Stimulated activated CD4-positive, alpha-beta T cell treated with anti-CD3 and anti-CD28 coated beads, Interleukin-1b, Interleukin-23, amount 100 ng/mL, for 1 hour (primary cell): ENCODE data around the gene ANO6.
"Not testable (repeated sequence)": the region's sequence is repeated elsewhere in the genome, so short reads cannot be mapped to it uniquely, and the experiment has no call there.

Experiments used
- DNase-seq, 2 donors: peaks; one replicate each; pipeline ENCODE4 v3.0.0-alpha.2; 2020; ENCODE audit warnings: low read depth in 2 of 2

ANO6 gene

DNA sequence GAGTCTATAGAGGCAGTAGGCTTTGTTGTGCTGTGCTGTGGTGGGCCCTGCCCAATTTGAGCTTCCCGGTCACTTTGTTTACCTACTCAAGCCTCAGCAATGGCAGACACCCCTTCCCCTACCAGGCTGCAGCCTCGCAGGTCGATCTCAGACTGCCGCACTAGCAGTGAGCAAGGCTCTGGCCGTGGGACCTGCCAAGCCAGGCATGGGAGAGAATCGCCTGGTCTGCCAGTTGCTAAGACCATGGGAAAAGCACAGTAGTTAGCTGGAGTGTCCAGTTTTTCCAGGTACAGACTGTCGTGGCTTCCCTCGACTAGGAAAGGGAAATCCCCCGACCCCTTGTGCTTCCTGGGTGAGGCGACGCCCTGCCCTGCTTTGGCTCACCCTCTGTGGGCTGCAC, 26.3 kb downstream of the ANO6 start:
- no peak for DNase-seq

DNA sequence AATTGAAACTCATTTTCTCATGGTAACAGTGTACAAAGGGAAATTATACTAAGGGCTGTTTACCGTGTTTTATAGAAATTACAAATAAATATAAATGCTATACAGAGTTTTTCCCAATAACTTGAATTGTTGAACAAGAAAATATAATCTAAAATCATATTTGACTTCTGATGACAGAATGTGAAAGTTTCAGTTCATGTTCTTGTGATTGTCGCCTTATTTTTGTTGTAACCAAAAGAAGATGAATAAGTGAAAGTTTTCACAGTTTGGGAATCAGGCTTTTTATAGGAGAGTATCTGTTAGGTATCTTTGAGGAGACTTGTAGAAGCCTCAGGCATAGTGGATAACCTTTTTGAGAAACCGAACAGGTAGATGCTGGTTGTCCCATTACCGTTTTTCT, 28.1 kb downstream of the ANO6 start:
- DNase-seq = no peak

DNA sequence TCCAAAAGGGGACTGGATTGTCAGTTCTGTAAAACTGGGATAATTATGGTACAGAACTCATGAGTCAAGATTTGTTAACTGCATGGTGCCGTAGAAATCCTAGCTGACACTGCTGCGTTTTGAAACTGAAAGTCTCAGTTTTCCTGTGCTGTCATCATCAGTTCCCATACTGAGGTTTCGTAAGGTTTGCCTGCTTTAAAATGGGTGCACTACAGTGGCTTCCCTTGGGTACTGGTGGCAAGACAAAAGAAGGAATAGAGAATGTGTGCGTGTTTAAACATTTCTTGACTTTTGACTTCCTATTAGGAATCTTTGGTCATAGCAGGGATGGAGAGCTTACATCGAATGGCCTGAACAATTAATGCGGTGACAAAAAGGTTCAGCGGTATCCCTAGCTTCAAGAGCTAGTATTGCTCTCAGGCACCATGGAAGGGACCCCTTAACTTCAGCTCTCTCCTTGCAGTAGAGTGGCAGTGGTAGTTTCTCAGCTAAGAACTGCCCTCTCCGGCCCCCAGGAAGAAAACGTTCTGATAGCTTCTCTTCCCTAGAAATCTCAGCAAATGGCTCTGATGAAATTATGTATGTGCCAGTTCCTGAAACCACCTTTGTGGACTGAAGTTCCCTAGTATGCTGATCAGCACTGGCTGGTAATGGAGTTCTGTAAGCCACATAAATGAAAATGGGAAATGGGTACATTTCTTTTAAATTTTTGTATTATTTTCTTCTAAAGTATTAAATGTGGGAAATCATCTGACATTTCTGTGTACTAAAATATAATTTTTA, 28.9 kb downstream of the ANO6 start:
- DNase-seq = no peak

DNA sequence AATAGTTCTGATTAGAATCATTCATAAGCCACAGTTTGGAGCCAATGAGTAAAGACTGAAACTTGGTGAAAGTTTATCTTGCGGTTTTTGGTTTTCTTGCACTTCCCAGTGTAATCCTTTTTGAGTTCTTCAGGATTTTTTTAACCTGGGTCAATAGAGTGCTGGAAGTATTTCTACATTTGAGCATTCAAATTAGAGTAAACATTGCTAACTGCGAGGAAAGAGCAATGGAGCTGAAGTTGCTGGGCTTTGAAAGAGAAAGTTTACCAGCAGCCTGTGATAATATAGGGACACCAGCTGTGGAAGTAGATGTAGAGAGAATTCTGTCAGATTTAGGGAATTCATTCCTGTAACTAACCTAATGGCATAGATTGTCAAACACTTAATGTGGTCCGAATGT, 30.3 kb downstream of the ANO6 start:
- DNase-seq = no peak

DNA sequence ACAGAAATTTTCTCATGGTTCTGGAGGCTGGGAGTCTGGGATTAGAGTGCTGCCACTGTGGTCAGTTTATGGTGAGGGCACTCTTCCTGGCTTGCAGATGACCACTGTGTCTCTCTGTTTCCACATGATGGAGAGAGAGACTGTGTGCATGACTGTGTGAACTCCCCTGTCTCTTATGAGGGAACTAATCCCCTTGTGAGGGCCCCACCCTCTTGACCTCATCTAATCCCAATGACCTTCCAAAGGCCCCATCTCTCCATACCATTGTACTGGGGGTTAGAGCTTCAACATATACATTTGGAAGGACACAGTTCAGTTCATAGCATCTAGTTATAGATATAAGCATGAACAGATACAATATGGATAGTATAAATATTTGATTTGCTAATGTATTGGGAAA, 31.7 kb downstream of the ANO6 start:
- no peak for DNase-seq

DNA sequence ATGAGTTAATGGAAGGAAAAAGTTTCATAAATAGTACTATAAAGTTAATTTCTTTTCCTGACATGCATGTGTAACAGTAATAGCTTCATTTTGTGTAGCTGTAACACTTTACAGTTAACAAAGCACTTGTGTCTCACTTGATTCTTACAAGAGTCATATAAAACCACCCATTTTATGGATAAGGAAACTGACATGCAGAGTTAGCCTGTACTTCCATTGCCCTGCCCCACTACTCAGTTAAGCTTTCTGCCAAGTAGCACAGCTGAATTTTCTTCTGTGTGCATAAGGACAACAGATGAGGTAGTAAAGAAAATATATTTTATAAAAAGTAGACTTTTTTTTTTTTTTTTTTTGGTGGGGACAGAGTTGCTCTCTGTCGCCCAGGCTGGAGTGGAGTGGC, 32.2 kb downstream of the ANO6 start:
- no peak for DNase-seq

DNA sequence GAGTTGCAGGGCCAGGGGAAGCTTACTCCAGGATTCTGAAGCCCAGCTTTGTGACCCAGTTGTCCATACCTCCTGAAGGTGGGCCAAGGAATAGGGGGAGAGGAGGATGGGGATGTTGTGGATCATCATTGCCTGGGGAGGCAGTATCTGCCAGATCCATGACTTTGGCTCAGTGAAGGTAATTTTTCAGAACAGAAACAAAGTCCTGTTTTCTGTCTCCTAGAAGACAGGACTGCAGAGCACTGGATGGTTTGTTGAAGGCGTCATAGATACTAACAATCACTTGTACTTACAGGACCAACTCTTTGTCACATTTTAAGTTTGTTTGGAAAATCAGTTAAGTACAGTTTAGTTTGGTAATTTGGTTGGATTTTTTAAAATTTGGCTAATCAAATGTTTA, 38.4 kb downstream of the ANO6 start:
- DNase-seq = no peak

DNA sequence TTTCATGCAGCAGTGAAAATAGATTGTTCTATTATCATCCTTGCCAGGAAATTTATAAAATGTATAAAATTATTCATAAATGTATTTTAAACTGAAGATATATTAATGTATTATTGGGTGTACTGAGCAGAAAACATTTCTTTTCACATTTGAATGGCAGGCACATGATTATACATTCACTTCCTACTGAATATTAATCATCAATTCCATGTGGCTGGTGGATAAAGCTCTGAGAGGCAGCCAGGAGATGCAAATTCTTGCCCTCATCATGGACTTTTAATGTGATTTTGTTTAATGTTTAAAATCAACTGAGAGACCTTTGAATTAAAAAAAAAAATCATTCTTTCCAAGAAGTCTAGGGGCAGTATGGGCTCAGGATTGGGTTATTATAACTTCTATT, 40.8 kb downstream of the ANO6 start:
- no peak for DNase-seq

DNA sequence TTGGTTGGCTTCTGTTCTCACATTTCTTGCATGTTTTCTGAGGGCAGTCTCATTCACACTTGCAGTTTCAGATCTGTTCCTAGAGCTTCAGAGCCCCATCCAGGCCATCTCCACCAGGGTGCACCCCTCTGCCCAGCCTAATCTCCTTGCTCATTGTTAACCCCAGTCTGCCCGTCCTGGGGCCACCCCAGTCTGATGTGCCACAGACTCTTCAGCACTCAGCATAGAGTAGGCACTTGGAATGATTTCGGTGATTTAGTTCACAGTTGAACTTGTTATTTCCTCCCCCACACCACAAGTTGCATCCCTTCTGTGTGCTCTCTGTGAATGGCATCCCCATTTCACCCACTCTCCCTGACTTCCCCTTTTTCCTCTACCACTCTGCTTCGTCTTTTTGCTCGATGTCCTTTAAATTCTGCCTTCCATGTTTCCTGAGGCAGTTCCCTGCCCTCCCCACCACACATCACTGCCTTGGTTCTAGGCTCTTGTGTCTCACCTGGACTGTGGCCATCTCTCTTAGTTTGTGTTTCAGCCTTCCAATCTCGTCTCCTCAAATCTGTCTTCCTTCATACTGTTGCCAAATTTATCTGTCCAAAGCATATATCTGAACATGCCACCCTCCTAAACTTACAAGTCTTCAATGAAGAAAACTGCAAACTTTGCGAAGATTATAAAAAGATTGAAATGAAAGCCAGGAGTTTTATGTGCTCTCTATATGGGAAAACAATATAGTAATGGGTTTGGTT, 41.5 kb downstream of the ANO6 start:
- no peak for DNase-seq

DNA sequence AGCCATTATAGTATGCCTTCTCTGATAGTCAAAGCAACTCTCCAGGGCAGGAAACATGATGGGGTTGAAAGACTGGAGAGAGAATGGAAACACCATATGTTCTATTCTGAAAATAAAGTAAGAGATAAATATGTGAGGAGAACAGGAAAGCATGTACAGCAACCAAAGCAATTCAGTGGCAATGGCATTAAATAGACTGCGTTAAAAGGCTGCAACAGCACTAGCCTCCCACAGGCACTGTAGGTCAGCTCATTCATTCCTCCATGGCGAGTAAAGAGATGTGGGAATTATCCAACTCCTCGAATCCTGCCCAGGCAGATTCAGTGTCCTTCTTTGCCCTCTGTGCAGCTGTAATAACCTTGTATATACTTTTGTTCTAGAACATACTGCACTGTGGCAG, 43.8 kb downstream of the ANO6 start:
- no peak for DNase-seq

DNA sequence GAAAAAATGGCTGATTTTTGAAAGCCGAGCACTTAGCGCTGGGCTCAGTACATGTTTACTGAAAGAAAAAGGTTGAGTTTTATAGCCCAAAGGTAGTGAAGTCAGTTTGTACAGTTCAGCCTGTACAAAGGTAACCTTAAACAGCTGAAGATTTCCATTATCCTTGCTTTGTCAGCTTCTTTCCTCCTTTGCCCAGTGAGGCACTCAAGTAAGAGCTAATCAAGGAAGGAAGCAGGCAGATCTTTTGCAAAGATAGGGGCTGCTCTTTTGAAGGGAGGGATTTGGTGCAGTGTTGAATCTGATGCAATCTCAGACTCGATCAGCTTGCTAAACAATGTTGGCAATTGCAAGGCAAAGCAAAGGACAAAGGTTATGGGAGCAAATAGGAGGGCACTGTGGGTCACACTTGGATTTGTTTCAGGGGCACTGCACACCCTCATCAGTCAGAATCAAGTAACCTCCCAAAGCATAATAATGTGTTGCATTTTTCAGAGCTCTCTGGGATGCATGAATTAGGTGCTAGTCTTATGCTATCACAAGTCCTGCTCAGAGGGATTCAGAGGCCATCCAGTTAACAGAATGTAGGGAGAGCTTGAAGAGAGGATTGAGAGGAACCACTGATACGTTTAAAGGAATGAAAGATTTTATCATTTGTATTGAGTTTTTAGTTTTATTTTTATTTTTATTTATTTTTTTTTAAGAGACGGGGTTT, 44.4 kb downstream of the ANO6 start:
- no peak for DNase-seq

DNA sequence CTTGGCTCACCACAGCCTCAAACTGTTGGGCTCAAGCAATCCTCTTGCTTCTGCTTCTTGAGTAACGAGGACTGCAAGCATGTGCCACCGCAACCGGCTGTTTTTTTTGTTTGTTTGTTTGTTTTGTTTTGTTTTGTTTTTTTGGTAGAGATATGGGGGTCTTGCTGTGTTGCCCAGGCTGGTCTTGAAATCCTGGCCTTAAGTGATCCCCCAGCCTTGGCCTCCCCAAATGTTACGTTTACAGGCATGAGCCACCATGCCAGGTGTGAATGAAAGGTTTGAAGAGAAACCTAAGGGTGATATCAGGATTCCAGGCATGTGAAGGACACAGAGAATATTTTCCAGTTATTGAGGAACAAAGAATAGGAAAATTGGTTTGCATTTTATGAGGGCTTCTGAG, 45.0 kb downstream of the ANO6 start:
- no peak for DNase-seq

DNA sequence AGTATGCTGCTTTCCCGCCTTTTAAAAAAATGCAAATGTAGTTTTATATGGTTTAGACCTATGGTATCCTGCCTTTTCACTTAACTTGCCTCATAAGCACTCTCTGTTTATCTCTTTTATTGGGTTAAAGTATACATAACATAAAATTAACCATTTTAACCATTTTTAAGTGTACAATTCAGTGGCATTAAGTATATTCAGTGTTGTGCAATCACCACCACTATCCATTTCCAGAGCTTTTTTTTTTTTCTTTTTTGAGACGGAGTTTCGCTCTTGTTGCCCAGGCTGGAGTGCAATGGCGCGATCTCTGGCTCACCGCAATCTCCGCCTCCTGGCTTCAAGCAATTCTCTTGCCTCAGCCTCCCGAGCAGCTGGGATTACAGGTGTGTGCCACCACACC, 46.3 kb downstream of the ANO6 start:
- not testable (repeated sequence) for DNase-seq

DNA sequence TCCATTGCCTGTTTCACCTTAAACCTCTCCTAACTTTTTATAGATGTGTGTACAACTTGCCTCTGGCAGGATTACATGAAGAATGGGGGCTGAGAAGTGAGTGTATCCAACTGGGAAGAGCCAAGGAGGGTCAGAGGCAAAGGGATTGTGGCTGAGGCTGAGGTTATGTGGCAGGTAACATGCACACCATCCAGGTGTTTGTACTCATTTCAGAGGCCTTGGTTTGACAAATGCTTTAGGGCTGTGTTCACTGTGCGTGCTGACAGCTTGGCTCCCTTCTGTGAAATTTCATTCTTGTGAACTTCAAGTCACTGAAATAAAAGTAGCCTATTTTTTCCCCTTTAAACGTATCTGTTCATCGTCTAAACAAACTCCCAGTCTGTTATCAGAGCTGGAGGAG, 47.7 kb downstream of the ANO6 start:
- no peak for DNase-seq

DNA sequence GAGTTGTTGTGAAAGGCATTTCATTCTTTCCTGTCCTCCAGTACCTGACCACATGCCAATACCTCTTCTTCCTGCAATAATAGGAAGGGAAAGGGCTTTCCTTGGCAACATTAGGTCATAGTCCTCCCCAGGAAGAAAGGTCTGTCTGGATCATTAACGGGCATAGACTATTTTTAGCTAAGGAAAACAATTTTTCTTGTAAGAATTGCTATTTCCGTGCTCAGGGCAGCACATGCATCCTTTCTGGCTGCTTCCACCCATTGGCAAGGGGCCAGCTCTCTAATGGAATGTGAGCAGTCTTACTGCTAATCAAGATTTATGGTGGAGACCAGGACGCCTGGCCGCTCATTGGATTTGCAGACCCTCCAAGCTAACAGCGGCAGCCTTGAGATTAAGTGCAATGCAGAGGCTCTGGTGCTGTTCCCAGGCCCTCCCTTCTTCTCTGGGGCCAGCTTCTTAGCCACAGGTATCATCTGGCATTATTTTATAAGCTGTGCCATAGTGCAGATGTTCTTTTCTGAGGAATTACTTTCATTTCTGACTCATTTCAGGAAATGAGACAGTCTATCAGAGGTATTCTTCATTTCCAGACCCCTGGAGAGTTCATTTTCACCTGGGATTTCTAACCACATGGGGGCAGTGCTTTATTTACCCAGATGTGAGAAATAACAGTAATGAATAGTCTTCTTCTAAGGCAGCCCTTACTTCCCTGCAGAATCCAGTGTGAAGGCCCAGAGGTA, 52.9 kb downstream of the ANO6 start:
- DNase-seq = no peak

DNA sequence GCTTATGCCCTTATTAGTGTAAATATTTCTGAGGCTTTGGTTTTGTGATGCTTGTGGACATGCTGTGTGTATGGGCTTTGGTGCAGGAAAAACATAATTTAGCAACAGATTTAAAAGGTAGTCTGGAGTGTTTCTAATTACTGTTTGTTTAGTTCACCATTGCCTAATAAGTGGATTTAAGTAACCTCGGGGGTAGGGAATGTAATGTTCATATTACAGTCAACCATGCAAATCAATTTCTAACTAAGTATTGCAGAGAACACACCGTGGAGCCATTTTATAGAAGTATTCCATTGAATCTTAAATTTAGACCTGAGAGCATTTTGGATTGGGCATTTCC, 53.5 kb downstream of the ANO6 start:
- no peak for DNase-seq

DNA sequence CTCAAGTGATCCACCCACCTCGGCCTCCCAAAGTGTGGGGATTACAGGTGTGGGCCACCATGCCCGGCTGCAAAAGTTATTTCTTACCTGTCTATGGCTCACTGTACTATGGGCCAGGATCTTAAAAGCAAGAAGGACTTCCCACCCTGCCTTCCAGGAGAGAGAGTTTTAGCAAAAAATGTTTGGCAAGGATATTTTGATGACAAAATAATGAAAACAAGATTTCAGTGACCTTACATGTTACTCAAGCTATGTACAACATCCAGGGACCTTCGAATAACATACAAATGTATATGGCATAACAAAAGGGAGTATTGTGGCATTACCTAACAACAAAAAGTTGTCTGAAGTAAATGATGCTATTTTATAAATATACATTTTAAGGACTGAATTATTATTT, 55.1 kb downstream of the ANO6 start:
- no peak for DNase-seq

DNA sequence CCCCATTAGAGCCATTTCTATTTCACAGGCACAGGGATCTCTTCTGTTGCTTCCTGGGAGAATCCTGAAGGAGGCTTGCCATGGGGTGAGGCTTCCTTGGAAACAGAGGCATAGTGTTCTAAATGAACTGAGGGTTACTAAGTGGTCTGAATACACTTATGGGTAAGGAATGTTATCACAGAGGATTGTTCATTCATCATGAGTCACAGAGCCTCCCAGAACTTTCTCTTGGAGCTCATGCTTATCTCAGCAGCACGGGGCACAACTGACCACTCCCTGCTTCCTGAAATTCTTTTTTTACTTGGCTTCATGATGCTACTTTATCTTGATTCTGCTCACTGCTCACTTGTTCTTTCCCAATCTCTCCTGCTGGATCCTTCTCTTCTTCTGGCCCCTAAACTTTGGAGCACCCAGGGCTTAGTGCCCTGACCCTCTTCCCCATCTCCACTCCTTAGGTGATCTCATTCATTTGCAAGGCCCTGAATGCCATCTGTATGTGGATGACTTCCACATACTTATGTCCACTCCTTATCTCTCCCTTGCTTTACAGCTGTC, 57.9 kb downstream of the ANO6 start:
- DNase-seq = no peak

DNA sequence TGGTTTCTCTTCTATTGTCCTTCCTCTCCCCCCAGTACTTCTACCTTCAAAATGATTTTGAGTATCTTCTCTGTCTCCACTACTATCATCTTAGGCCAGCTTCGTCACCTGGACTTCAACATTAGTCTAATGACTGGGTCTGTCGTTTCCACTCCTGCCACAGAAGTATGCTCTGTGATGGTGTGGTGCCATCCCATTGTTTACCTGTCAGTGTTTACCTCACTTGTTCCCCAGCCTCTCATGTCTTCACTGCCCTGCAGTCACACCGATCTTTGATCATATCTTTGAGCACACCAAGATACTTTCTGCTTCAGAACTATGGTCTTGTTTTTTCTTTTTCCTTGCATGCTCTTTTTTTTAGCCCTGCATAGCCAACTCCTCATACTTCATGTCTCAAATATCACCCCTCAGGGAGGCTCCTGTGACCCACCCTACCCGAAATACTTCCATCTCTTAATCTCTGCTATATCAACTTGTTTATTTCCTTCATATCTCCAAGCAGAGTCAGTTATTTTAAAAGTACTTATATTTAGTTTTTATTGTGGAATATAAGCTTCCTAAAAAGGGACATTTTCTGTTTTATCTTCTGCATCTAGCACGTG, 60.4 kb downstream of the ANO6 start:
- no peak for DNase-seq

DNA sequence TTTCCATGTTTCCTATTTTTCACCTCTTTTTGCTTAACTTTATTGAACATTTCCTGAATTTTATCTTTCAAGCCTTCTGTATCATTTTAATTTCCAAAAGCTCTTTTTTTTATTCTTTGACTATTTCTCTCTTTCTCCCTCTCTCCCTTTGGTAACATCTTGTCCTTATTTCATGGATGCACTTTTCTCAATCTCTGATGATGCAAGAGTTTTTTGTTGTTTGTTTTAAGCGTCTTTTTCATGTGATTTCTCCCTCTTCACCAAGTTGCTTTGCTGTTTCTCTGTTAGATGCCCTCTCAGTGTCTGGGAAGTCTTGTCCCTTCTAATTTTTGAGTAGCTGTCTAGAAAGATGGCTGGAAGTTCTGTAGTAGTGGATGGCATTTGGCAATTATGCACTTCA, 62.6 kb downstream of the ANO6 start:
- no peak for DNase-seq
